ENCODE results near the gene NUMA1.

GRCh38 chr11:72088076-72088808, 7.9 kb upstream of the NUMA1 start:
- TF ChIP-seq REST (IDR thresholded peaks at IDR 0.05; ENCODE audit: borderline replicate concordance), result no peak
- no peak for TF ChIP-seq REST (CRISPR knock-in tag; IDR thresholded peaks at IDR 0.05; ENCODE audit: low read depth)
- no peak for TF ChIP-seq ARHGAP35 (IDR thresholded peaks at IDR 0.05; ENCODE audit: partially characterized antibody)
- TF ChIP-seq ZNF232 (CRISPR knock-in tag; IDR thresholded peaks at IDR 0.05), result no peak
- no peak for TF ChIP-seq NKRF (IDR thresholded peaks at IDR 0.05; ENCODE audit: borderline replicate concordance)
- no peak for TF ChIP-seq ZNF77 (CRISPR knock-in tag; IDR thresholded peaks at IDR 0.05)
- no peak for TF ChIP-seq FOS (IDR thresholded peaks at IDR 0.05; ENCODE audit: extremely low read depth, insufficient read length)
- TF ChIP-seq ZKSCAN8 (CRISPR knock-in tag; IDR thresholded peaks at IDR 0.05), result no peak
- TF ChIP-seq CREM (IDR thresholded peaks at IDR 0.05; ENCODE audit: low read depth), result no peak
- TF ChIP-seq LCOR (CRISPR knock-in tag; IDR thresholded peaks at IDR 0.05), result no peak
- TF ChIP-seq STAG1 (CRISPR knock-in tag; IDR thresholded peaks at IDR 0.05; ENCODE audit: borderline replicate concordance), result no peak
- TF ChIP-seq ZNF76 (CRISPR knock-in tag; IDR thresholded peaks at IDR 0.05; ENCODE audit: borderline replicate concordance), result no peak
- no peak for TF ChIP-seq POLR2AphosphoS5 (IDR thresholded peaks at IDR 0.05; ENCODE audit: control insufficient read depth, insufficient read depth, low read depth, low read length)
- no peak for TF ChIP-seq CTCF (IDR thresholded peaks at IDR 0.05 in 2 of 3, conservative IDR thresholded peaks at IDR 0.05 in 1 of 3; ENCODE audit: insufficient read depth in 2 of 3, low read depth in 1 of 3, low read length in 3 of 3)

Measured in K562 (cell line).